ENCODE results near the gene SPOCD1. TPM values are rescaled to one million over a fixed set of nuclear protein-coding genes. Genes with fewer than 3 reads are reported as not detected.

SPOCD1 gene
- total and polyA plus RNA-seq, 5 experiments from 2014 or later: 0.36 TPM; not detected in 4

- peak; percentile 51 to 78 (median 66) for DNase-seq
- peaks cover 14 to 37% (median 27%) of the 10 kb centered on the region in 4 donors for H3K4me1 Mint-ChIP-seq
- H3K27ac Mint-ChIP-seq: peak overlapping the region in 1 of 10 donors; percentile 11
- ATAC-seq: peak; percentile 47 to 51
- POLR2A ChIA-PET: interaction anchor here (0.6 to 1.5 kb wide), 7 partner anchors 11 to 601 kb away, joined by 3 to 6 read pairs (median 3); no protein-coding TSS in a partner anchor
- H3K36me3 Mint-ChIP-seq: no peaks in the 10 kb centered on the region
- no peaks in the 10 kb centered on the region for H3K9me3 Mint-ChIP-seq
- H3K4me3 Mint-ChIP-seq: peak overlapping the region; percentile 68 to 90 (median 81)
- H3K27me3 Mint-ChIP-seq: peaks cover 0 to 12% (median 3%) of the 10 kb centered on the region in 5 donors
Observed at GRCh38 chr1:31762726-31763670, 52.8 kb downstream of the SPOCD1 start.

GRCh38 chr1:31762323-31762722 lies 53.5 kb downstream of the SPOCD1 start:
- Mint-ChIP-seq H3K4me3 (peak overlapping the region in 9 of 10 donors; percentile 2 to 90 (median 66)), H3K36me3 (no peaks in the 10 kb centered on the region), H3K9me3 (no peaks in the 10 kb centered on the region), H3K27ac (peak overlapping the region in 1 of 10 donors; percentile 24), H3K27me3 (peaks cover 0 to 12% (median 3%) of the 10 kb centered on the region in 5 donors), H3K4me1 (peaks cover 14 to 37% (median 27%) of the 10 kb centered on the region in 4 donors)
- ATAC-seq (no peak), DNase-seq (no peak)
- POLR2A ChIA-PET: interaction anchor here (0.6 to 1.3 kb wide), 4 partner anchors 15 to 55 kb away, joined by 3 to 5 read pairs (median 4); no protein-coding TSS in a partner anchor

GRCh38 chr1:31761883-31762282 lies 53.9 kb downstream of the SPOCD1 start:
- Mint-ChIP-seq H3K36me3 (no peaks in the 10 kb centered on the region), H3K27me3 (peaks cover 0 to 12% (median 3%) of the 10 kb centered on the region in 5 donors), H3K27ac (peak overlapping the region in 1 of 10 donors; percentile 24), H3K4me3 (peak overlapping the region; percentile 2 to 90 (median 69)), H3K9me3 (no peaks in the 10 kb centered on the region), H3K4me1 (peaks cover 14 to 37% (median 27%) of the 10 kb centered on the region in 4 donors)
- POLR2A ChIA-PET: interaction anchor here (1.3 to 1.4 kb wide), 2 partner anchors 14 to 27 kb away, joined by 4 to 5 read pairs; no protein-coding TSS in a partner anchor
- ATAC-seq (no peak), DNase-seq (no peak)

GRCh38 chr1:31760471-31761470 lies 55.1 kb downstream of the SPOCD1 start:
- DNase-seq (peak; percentile 47 to 84 (median 60)), ATAC-seq (peak; percentile 58 to 64)
- Mint-ChIP-seq H3K9me3 (no peaks in the 10 kb centered on the region), H3K4me3 (peak overlapping the region; percentile 62 to 86 (median 72)), H3K27ac (peak overlapping the region in 3 of 10 donors; percentile 48 to 82 (median 56)), H3K27me3 (peaks cover 0 to 12% (median 3%) of the 10 kb centered on the region in 5 donors), H3K36me3 (no peaks in the 10 kb centered on the region), H3K4me1 (peaks cover 14 to 37% (median 27%) of the 10 kb centered on the region in 4 donors)
- POLR2A ChIA-PET: interaction anchor here (0.6 to 1.4 kb wide), 5 partner anchors 13 to 703 kb away, joined by 3 to 5 read pairs (median 4); partner anchors contain the start of gene TMEM39B

- POLR2A ChIA-PET: no interaction called here
- Mint-ChIP-seq H3K27ac (peak overlapping the region in 1 of 10 donors; percentile 53), H3K4me1 (peaks cover 8 to 32% (median 18%) of the 10 kb centered on the region in 4 donors), H3K27me3 (peaks cover 0 to 11% (median 3%) of the 10 kb centered on the region in 5 donors), H3K9me3 (no peaks in the 10 kb centered on the region), H3K4me3 (peak overlapping the region; percentile 47 to 86 (median 63)), H3K36me3 (no peaks in the 10 kb centered on the region)
- ATAC-seq (no peak), DNase-seq (no peak)
Observed at GRCh38 chr1:31759298-31760023, 56.4 kb downstream of the SPOCD1 start.

GRCh38 chr1:31758823-31759222 lies 57.0 kb downstream of the SPOCD1 start:
- Mint-ChIP-seq H3K36me3 (no peaks in the 10 kb centered on the region), H3K9me3 (no peaks in the 10 kb centered on the region), H3K27ac (peak overlapping the region in 1 of 10 donors; percentile 53), H3K4me3 (peak overlapping the region in 1 of 10 donors; percentile 24), H3K27me3 (peaks cover 0 to 11% (median 3%) of the 10 kb centered on the region in 5 donors), H3K4me1 (peaks cover 8 to 32% (median 18%) of the 10 kb centered on the region in 4 donors)
- ATAC-seq: no peak
- no peak for DNase-seq
- POLR2A ChIA-PET: no interaction called here

GRCh38 chr1:31757989-31758388 lies 57.8 kb downstream of the SPOCD1 start:
- Mint-ChIP-seq H3K27ac (peak overlapping the region in 1 of 10 donors; percentile 3), H3K36me3 (no peaks in the 10 kb centered on the region), H3K27me3 (peaks cover 0 to 8% (median 3%) of the 10 kb centered on the region in 5 donors), H3K4me1 (peaks cover 8 to 31% (median 13%) of the 10 kb centered on the region in 4 donors), H3K4me3 (no peak overlapping the region), H3K9me3 (no peaks in the 10 kb centered on the region)
- no peak for ATAC-seq
- POLR2A ChIA-PET: no interaction called here
- no peak for DNase-seq

- POLR2A ChIA-PET: no interaction called here
- peaks cover 10 to 30% (median 15%) of the 10 kb centered on the region in 4 donors for H3K4me1 Mint-ChIP-seq
- H3K9me3 Mint-ChIP-seq: no peaks in the 10 kb centered on the region
- H3K4me3 Mint-ChIP-seq: no peak overlapping the region
- H3K27me3 Mint-ChIP-seq: peaks cover 0 to 7% (median 3%) of the 10 kb centered on the region in 5 donors
- ATAC-seq (no peak), DNase-seq (no peak)
- no peaks in the 10 kb centered on the region for H3K36me3 Mint-ChIP-seq
- H3K27ac Mint-ChIP-seq: no peak overlapping the region
Observed at GRCh38 chr1:31757204-31757679, 58.6 kb downstream of the SPOCD1 start.

GRCh38 chr1:31756578-31756977 lies 59.2 kb downstream of the SPOCD1 start:
- Mint-ChIP-seq H3K9me3 (no peaks in the 10 kb centered on the region), H3K27me3 (peaks cover 0 to 2% (median 0%) of the 10 kb centered on the region in 5 donors), H3K36me3 (no peaks in the 10 kb centered on the region), H3K4me1 (peaks cover 16 to 31% (median 18%) of the 10 kb centered on the region in 4 donors), H3K4me3 (no peak overlapping the region), H3K27ac (peak overlapping the region in 2 of 10 donors; percentile 5 to 22)
- no peak for ATAC-seq
- DNase-seq: no peak
- POLR2A ChIA-PET: no interaction called here

- peak overlapping the region in 1 of 10 donors; percentile 22 for H3K27ac Mint-ChIP-seq
- no peak overlapping the region for H3K4me3 Mint-ChIP-seq
- peaks cover 0 to 2% (median 0%) of the 10 kb centered on the region in 5 donors for H3K27me3 Mint-ChIP-seq
- POLR2A ChIA-PET: no interaction called here
- H3K4me1 Mint-ChIP-seq: peaks cover 18 to 29% (median 19%) of the 10 kb centered on the region in 4 donors
- no peaks in the 10 kb centered on the region for H3K9me3 Mint-ChIP-seq
- ATAC-seq: no peak
- no peaks in the 10 kb centered on the region for H3K36me3 Mint-ChIP-seq
- DNase-seq: no peak
Observed at GRCh38 chr1:31755850-31756492, 59.9 kb downstream of the SPOCD1 start.

- Mint-ChIP-seq H3K4me1 (peaks cover 23 to 35% (median 25%) of the 10 kb centered on the region in 4 donors), H3K27me3 (peaks cover 0 to 1% (median 0%) of the 10 kb centered on the region in 5 donors), H3K27ac (no peak overlapping the region), H3K36me3 (no peaks in the 10 kb centered on the region), H3K9me3 (no peaks in the 10 kb centered on the region), H3K4me3 (no peak overlapping the region)
- ATAC-seq (no peak), DNase-seq (no peak)
- POLR2A ChIA-PET: no interaction called here
Observed at GRCh38 chr1:31755197-31755611, 60.6 kb downstream of the SPOCD1 start.

Measured in naive thymus-derived CD8-positive, alpha-beta T cell (primary cell).